HG03520 (cell line): ENCODE results near the gene OR5J2.
"Not testable (repeated sequence)": the region's sequence is repeated elsewhere in the genome, so short reads cannot be mapped to it uniquely, and the experiment has no call there.

Source experiments
- ATAC-seq: cut with Tn5 transposase; IDR thresholded peaks from one replicate; pipeline ENCODE4 v1.9.1; 2021; ENCODE audit warnings: mild to moderate bottlenecking, moderate library complexity; ENCODE audit not compliant: unreplicated experiment

The OR5J2 gene

DNA sequence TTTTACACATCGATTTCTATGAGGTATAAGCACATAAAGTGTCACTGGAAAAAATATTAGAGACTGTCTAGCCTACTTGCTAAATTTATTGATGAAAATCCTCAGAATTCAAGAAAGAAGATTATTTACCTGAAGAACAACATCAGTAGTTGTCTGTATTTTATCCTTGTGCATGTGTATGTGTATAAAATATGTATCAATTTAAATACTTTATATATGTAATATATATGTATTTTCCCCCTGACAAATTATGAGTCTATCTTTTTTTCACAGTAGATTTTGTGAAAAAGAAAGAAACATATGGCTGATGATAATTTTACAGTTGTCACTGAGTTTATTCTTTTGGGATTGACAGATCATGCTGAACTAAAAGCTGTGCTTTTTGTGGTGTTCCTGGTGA is at the start of gene OR5J2:
OR5J2 (plus strand) TSS at position 301 of the 400 bp plus-strand sequence; CDS start at position 301, 0 bp downstream.
- ATAC-seq: no peak

DNA sequence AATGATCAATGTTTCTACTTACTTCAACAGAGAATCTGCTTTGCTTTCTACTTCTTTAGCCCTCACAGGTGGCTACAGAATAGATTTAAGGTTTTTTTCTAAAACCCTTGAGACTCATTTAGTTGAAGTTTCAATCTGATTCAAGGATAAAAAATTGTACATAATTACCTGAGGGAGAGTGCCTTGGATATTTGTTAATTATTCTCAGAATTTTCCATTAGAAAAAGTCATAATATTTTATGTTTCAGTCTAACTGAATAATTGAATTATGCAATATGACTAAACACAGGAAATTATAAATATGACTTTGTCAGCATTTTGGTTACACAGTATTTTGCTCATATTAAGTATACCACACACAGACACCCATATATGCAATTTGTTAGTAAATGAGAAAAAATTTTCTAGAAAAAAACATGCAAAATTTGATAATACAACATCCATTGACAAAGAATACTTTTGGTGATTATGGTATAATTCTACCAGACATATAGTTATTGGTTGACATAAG is 36.2 kb upstream of the OR5J2 start, which contains the start of gene OR8J3:
OR8J3 (minus strand) TSS at position 51 of the 511 bp plus-strand sequence. CDS start 2,483 bp downstream, outside the sequence.
- ATAC-seq: no peak

DNA sequence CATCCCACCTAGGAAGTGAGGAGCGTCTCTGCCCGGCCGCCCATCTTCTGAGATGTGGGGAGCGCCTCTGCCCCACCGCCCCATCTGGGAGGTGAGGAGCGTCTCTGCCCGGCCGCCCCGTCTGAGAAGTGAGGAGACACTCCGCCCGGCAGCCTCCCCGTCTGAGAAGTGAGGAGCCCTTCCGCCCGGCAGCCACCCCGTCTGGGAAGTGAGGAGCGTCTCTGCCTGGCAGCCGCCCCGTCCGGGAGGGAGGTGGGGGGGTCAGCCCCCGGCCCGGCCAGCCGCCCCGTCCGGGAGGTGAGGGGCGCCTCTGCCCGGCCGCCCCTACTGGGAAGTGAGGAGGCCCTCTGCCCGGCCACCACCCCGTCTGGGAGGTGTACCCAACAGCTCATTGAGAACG is 32.7 kb upstream of the OR5J2 start:
- ATAC-seq: not testable (repeated sequence)

DNA sequence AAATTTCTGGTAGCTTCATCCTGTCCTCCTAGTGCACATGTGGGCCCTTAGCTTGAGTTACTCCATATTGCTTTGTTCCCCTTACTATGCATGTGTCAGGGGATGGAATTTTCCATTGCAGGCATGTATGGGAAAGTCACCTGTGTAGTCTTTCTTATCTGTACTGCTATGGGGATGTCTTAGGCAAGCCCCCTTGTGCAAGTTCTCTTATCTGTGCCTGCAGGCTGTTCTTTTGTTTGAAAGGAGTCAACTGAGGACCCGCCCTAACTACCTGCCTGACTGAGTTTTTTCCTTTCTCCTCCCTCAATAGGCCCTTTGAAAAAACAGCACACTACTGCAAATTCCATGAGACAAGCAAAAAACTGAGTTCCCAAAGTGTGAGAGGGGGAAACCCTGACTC is 25.0 kb upstream of the OR5J2 start:
- no peak for ATAC-seq

DNA sequence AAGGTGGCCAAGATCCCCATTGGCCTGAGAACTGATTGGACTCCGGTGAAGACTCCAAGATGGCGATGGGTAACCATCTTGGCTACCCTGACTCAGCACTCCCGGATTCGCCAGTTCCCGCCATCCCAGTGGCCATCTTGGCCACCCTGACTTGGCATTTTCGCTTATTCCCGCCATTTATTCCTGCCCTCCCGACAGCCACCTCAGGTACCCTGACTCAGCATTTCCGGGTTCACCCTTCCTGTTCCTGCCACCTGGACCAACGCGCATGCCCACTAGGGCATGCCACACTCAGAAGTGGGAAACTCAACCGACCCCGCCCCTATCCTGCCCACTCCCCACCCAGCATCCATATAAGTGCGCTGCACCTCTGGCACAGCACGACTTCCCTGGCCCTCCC is 24.1 kb upstream of the OR5J2 start:
- ATAC-seq: no peak

DNA sequence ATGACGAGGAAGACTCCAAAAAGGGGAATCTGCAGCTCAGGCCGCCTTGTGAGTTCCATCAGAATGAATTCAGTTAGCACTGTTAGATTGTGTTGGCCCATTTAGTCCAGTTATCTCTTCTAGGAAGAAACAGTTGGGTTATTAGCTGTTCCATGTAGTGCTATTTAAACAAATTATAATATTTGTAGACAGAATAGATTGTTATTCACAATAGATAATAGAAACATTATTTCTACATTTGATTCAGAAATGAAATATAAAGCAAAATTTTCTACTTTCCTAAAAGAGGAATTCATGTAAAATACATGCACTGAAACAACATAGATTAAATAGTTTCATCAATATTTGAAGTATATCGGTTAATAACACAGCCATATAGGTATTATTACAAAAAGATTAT is 16.2 kb upstream of the OR5J2 start, which contains the start of gene OR8K5:
OR8K5 (minus strand) TSS at position 101 of the 400 bp plus-strand sequence; CDS start at position 101, 0 bp downstream.
- ATAC-seq: no peak

DNA sequence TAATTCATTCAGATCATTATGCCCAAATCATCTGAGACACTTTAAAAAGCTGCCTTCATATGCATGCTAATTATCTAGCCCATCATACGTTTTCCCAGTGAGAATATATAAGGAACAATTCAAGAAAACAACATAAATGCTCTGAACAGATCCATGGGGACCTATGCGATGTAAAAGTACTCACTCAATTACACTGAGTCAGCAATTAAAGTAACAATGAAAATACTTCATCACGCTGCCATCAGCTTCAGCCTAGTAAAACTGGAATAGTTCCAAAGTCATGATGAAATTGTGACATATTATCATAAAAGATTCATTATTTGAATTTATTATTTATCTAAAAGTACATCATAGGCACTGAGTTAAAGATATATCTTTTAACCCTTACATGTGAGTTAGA is 12.6 kb upstream of the OR5J2 start:
- ATAC-seq: no peak

DNA sequence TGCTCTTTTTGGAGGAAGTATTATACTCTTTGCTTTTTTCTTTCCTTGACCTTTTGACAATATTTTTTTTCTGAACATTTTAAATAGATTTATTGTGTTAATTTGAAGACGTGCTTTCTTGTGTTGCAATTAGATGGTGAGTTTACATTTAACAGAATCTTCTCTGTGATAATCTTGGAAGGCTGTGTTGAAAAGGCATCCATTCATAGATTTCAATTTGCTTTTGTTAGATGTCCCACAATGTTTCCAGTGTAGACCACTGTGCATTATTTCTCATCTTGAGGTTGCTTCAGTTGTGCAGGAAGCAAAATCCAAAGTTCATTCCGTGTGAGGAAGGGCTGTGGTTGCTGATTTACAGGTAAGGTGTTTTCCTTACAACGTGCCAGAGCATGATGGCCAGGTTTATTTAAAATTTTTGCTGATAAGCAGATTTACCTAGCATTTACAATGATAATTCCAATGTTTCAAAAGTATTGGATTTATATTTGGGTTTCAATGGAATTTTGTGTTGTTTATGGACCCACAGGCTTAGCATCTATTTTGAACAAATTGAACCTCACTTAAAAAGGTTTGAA is 4.1 kb upstream of the OR5J2 start:
- ATAC-seq: no peak

DNA sequence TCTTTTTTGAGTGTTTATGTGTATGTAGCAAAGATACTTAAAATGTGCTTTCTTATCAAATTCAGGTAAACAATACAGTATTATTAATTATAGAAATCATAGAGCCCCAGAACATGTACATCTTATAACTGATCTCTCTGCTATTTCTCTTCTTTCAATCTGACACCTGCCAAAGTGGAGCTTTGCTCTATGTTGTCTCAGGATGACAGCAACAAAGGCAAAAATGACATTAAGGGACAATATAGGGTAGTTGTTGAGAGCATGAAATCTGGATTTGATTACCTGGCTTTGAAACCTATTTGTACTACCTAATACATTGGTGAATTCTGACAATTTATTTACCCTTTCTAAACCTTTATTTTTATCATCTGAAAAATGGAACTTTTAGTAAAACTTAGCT is 7.0 kb downstream of the OR5J2 start:
- no peak for ATAC-seq

DNA sequence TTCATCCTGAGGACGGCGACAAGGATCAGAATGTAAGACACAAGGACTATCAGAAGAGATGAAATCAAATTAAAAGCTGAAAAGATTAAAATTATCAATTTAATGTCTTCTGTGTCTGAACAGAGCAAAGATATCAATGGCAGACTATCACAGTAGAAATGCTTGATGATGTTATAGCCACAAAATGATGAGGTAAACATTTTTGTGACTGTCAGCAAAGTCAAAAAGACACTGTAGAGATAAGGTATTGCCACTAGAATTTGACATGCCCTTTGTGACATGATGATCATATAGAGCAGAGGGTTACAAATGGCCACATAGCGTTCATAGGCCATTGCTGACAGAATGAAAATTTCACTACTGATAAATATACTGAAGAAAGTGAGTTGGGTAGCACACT is 12.2 kb downstream of the OR5J2 start:
- no peak for ATAC-seq

DNA sequence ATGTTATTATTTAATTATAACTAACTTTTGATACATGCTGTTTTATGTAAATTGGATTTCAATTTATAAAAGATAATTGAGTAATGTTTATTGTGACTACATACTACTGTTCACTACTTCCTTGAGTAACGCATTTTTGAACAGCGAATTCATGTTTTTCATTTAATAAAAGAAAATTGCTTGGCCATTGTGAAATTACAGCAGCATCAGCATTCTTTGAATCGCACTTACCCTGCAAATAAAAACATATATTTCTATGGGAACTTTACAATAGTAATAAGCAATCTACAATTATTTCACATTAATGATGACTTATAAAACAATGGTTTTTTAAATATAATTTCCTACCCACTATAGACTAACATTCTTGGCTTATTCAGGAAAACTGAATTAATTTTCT is 20.3 kb downstream of the OR5J2 start:
- ATAC-seq: no peak

DNA sequence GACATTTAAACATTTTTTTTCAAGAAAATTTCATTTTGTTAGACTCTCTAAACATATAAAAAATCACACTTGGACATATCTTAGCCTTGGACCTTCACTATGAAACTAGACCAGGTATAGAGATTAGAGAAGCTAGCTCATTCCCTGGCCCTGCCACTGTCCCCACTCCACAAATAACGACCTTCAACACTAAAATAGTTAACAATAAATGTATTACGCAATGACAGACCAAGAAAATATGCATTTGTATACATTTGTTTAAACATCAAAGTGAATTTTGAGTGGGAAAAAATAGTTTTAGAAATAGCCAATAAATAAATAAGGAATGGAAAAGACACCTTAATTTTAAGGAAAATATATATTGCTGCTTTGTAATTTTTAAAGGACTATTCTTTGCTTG is 20.9 kb downstream of the OR5J2 start:
- ATAC-seq: no peak

DNA sequence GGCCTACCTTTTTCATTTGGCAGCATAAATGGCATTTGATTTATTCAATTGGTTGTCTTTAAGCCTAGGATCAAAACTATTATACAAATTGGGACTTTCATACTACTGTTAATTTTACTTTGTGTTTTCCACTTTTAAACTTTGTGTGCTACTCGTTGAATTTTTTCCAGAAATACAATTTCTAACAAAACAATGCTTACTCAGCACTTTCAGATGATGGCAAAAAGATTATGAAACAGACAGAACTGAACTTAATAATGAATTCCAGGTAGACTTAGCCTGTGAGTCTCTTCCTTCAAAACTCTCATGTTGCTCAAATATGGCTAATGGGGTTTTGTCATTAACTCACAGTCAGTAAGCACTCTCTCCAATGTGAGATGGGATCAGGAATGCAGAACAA is 31.4 kb downstream of the OR5J2 start:
- no peak for ATAC-seq

DNA sequence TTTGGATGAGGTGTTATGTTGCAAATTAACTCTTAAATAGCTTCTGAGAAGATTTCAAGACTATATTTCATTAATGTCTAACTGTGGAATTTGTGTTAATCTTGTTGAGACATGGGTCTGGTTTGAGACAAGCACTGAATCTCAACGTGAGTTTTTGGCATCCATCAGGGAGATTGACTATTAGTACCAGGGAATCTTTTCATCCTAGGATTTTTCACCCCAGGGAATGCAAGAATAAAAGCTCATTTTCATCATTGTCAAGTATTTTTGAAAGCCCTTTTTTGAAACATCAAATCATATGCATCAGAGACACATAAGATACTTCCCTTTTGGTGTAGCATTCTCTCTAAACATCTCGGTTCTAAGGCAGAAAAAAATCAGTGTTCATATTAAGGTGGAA is 38.1 kb downstream of the OR5J2 start:
- no peak for ATAC-seq

DNA sequence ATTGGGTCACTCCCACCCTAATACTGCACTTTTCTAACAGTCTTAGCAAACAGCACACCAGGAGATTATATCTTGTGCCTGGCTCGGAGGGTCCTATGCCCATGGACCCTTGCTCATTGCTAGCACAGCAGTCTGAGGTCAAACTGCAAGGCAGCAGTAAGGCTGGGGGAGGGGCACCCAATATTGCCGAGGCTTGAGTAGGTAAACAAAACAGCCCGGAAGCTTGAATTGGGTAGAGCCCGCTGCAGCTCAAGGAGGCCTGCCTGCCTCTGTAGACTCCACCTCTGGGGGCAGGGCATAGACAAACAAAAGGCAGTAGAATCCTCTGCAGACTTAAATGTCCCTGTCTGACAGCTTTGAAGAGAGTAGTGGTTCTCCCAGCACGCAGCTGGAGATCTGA is 43.3 kb downstream of the OR5J2 start:
- ATAC-seq: not testable (repeated sequence)
